Measurements from ENCODE around the gene SEC14L3.

SEC14L3 gene

GRCh38 chr22:30420347-30421125 is 51.3 kb downstream of the SEC14L3 start:
- POLR2A ChIA-PET (ENCODE audit: low non-redundant PET), result interaction anchor here (0.6 kb wide), 1 partner anchor 225 kb away, joined by 3 read pairs; no protein-coding TSS in a partner anchor
- CTCF ChIA-PET, result interaction anchor here (0.6 to 0.9 kb wide), 2 partner anchors 9 to 133 kb away, joined by 3 read pairs; no protein-coding TSS in a partner anchor
- DNase-seq (ENCODE audit: low spot score), result peak; percentile 57
- TF ChIP-seq CTCF (conservative IDR thresholded peaks at IDR 0.05; ENCODE audit: low read depth), result no peak
- H3K27ac ChIP-seq, result peak overlapping the region; percentile 78

- no peak for DNase-seq (ENCODE audit: low spot score)
- POLR2A ChIA-PET (ENCODE audit: low non-redundant PET), result no interaction called here
- H3K27ac ChIP-seq, result peak overlapping the region; percentile 8; the same call in 1 of the 2 replicates
- CTCF ChIA-PET, result interaction anchor here (0.6 kb wide), 1 partner anchor 52 kb away, joined by 3 read pairs; no protein-coding TSS in a partner anchor
- no peak for TF ChIP-seq CTCF (conservative IDR thresholded peaks at IDR 0.05; ENCODE audit: low read depth)
Observed at GRCh38 chr22:30416837-30417236, 55.0 kb downstream of the SEC14L3 start.

DNA sequence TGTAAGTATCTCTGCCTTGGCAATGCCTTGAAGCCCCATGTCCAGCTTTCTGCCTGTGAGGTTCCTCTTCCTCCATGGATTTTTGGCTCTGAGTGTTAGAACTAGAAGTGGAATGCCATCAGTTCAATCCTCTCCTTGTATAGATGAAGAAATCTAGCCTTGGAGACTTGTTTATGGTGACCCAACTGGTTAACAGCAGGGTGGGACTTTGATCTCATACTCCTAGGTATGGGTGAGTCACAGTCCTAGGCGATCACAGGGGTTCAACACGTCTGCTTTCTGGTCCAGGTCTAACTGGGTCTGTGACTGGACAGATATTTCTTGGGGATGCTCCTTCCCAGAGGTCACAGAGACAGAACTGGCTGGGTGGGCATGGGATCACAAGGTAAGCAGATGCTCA is 55.4 kb downstream of the SEC14L3 start:
- POLR2A ChIA-PET (ENCODE audit: low non-redundant PET), result no interaction called here
- H3K27ac ChIP-seq, result peak overlapping the region; percentile 8; the same call in 1 of the 2 replicates
- CTCF ChIA-PET, result interaction anchor here (0.6 kb wide), 1 partner anchor 52 kb away, joined by 3 read pairs; no protein-coding TSS in a partner anchor
- TF ChIP-seq CTCF (conservative IDR thresholded peaks at IDR 0.05; ENCODE audit: low read depth), result no peak
- no peak for DNase-seq (ENCODE audit: low spot score)

- TF ChIP-seq CTCF (conservative IDR thresholded peaks at IDR 0.05; ENCODE audit: low read depth), result no peak
- ChIA-PET CTCF (no interaction called here), POLR2A (ENCODE audit: low non-redundant PET) (interaction anchor here (0.6 kb wide), 1 partner anchor 17 kb away, joined by 3 read pairs; no protein-coding TSS in a partner anchor)
- H3K27ac ChIP-seq, result peak overlapping the region; percentile 42
- DNase-seq (ENCODE audit: low spot score), result no peak
Observed at GRCh38 chr22:30414525-30415047, 57.2 kb downstream of the SEC14L3 start.

DNA sequence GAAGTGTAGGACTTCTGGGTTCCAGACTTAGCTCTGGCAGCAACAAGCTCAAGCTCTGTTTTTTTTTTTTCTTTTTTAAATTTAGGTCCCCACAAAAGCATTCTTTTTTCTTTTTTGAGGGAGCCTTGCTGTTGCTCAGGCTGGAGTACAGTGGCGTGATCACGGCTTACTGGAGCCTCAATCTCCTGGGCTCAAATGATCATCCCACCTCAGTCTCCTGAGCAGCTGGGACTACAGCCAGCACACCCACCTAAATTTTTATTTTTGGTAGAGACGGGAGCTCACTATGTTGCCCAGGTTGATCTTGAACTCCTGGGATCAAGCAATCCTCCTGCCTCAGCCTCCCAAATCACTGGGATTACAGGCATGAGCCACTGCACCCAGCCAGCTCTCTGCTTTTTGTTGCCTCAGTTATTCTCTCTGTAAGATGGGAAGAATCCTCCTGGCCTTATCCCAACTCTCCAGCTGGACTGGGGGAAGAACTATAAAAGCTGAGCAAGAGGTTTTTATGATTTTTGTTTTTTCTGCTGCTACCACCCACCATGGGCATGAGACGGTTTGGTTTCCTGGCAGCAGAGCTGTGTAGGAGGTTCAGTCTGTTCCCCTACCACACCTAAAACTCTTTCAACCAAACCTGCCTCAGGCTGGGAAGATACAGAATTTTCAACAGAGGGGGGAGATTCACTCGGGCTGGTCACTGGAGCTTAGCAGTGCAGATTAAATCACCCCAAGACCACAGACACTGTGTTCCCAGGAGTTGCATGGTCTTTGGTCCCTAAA is 57.9 kb downstream of the SEC14L3 start:
- ChIA-PET CTCF (no interaction called here), POLR2A (ENCODE audit: low non-redundant PET) (no interaction called here)
- TF ChIP-seq CTCF (conservative IDR thresholded peaks at IDR 0.05; ENCODE audit: low read depth), result no peak
- peak overlapping the region; percentile 42 for H3K27ac ChIP-seq
- DNase-seq (ENCODE audit: low spot score), result no peak

DNA sequence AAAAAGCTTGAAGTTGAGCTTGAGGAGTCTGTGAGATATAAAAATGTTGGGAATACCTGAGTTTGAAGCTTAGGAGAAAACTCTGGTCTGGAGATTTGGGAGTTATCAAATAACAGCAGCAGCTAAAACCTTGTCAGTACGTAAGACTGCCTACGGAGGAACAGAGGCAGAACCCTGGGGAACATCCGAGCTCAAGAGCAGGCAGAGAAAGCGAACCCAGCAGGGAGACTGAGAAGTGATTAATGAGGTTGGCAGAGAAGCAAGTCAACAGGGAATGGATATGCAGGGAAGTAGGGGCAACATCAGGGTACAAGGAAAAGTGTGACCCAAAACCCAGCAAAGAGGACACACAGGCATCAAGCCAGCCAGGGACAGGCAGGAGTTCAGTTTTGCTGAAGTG is 58.8 kb downstream of the SEC14L3 start:
- TF ChIP-seq CTCF (conservative IDR thresholded peaks at IDR 0.05; ENCODE audit: low read depth), result no peak
- H3K27ac ChIP-seq, result no peak overlapping the region; the same call in 1 of the 2 replicates
- ChIA-PET POLR2A (ENCODE audit: low non-redundant PET) (interaction anchor here (1.2 kb wide), 1 partner anchor 10 kb away, joined by 3 read pairs; no protein-coding TSS in a partner anchor), CTCF (interaction anchor here (0.7 kb wide), 1 partner anchor 25 kb away, joined by 5 read pairs; no protein-coding TSS in a partner anchor)
- no peak for DNase-seq (ENCODE audit: low spot score)
